Left hindlimb (tissue), 1 donor: ENCODE data around the gene PHF21B.
"Not testable (repeated sequence)": the region's sequence is repeated elsewhere in the genome, so short reads cannot be mapped to it uniquely, and the experiment has no call there.

ENCODE experiments used
- DNase-seq: peaks from one replicate; pipeline ENCODE4 v3.0.0-alpha.2; 2018

The PHF21B gene

DNA sequence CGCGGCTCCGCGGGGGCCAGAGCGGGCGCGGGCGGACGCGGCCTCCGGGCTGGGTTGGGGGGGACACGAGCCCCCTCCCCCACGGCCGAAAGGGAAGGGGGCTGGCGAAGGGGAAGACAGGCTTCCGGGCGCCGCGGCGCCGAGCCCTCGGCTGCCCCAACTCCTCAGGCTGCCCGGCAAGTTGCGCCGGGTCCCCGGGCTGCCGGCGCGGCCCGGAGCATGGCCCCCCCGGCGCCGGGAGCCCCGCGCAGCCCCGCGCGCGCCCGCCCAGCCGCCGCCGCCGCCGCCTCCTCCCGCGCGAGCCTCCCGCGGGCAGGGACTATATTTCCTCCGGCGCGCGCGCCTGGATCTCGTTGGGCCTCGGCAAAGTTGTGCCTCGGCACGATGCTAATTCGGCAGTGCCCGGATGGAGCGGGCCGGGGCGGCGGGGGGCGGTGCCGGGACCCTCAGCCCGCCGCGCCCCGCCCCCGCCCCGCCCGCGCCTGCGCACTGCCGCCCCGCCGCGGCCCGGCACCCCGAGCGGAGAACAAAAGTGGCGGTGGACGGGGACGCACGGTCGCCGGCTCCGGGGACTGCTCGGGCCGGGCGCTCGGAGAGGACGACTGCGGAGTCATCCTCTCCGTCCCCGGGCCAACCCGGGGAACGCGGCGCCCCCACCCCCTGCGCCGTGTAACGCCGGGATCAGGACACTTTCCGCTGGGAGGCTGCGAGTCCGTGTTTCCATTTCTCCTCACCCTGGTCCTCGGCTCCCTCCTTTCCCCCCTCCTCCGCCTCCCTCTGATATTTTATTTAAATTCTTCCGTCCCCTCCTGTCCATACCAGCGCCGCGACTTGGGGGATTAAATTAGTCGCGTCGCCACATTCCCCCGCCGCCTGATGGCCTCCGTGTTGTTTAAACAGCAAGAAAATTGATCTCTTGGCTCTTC lies at the start of gene PHF21B:
Gene PHF21B, minus strand, starts transcription at position 400 of the 926 bp plus-strand sequence. CDS start 456 bp downstream, outside the sequence.
- peak; percentile 80 for DNase-seq

DNA sequence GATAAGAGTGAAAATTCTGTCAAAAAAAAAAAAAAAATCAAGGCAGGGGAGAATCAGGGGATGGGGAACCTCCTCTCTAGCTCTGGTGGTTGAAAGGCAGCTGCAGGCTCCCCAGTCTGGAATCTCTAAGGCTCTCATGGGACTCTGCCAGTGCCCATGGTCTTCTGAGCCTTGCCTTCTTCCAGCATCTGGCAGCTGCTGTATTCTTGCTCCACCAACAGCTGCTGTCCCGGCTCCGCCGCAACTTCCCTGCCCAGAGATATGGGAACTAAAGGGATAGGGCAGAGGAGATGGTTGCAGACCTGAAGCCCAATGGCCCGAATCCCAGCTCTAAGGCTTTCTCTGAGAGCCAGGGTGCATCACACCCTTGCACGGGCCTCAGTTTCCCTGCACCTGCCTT lies 49.5 kb upstream of the PHF21B start:
- DNase-seq = no peak

DNA sequence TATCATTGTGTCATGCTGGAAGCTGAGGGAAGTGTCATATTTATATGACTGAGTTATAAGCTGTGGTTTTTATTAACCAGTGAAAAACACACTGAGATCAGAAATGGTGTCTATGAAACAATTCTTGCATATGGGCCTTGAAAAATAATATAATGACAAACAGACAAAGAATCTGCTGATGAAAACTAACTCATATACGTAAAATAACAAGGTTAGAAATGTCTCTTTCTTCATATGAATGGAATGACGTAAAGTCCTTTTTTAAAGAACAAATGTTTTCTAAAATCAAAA lies 48.8 kb upstream of the PHF21B start:
- no peak for DNase-seq

DNA sequence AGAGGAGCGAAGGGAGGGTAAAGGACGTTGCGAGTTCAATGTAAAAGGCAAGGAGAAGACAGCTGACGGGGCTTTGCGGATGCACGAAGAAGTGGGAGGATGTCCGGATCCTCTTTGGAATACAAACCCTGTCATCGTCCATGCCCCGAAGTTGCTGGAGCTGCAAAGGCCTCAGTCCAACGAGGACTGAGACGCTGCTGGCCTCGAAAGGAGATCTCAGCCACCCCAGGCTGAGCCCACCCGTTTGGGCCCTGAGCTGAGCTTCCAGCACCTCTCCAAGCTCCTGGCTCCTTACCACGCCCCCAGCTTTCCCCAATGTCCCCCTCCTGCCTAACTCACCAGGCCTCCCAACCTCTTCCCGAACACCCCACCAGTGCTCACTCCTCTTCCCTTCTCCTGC lies 46.1 kb upstream of the PHF21B start:
- DNase-seq = no peak

DNA sequence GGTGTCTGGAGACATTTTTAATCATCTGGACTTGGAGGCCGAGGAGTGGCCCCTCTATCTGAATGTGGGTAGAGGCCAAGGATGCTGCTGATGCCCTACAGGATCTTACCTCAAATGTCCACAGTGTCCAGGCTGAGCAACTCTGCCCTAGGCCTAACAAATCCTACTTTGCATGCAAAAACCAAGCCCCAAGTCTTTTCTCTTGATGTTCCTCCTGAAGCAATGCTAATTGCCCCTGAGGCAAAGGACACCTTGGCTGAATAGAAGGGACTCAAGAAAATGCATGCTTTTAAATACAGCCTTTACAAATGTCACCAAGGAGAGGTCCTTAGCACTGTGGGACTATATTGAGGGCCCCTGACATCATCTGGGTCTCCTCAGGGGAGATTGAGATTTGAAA lies 43.8 kb upstream of the PHF21B start:
- no peak for DNase-seq

DNA sequence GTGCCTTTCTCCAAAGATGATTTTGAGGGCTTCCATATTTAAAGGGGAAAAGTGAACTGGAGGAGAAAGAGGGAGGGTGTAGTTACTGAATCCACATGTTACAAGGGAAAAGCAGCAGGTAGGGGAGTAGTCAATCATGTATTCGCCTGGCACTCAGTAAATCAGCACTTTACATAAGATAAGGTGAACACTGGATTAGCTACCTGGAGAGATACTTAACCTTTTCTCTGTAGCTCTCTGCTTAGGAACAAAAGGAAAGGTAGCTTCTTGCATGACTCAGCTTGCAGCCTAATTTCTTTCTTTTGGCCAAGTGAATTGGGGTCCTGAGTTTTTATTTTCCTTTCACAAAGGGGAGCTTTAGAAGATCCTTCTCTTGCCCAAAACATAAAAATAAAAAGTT lies 43.3 kb upstream of the PHF21B start:
- no peak for DNase-seq

DNA sequence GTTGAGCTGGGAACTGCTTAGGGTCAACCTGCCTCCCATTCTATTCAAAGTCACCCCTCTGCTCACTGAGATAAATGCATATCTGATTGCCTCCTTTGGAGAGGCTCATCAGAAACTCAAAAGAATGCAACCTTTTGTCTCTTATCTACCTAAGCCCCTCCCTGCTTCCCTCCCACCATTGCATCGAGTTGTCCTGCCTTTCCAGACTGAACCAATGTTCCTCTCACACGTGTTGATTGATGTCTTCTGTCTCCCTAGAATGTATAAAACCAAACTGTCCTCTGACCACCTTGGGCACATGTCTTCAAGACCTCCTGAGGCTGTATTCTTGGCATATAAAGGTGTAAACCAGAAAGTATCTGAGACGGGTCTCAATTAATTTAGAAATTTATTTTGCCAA lies 42.9 kb upstream of the PHF21B start:
- not testable (repeated sequence) for DNase-seq

DNA sequence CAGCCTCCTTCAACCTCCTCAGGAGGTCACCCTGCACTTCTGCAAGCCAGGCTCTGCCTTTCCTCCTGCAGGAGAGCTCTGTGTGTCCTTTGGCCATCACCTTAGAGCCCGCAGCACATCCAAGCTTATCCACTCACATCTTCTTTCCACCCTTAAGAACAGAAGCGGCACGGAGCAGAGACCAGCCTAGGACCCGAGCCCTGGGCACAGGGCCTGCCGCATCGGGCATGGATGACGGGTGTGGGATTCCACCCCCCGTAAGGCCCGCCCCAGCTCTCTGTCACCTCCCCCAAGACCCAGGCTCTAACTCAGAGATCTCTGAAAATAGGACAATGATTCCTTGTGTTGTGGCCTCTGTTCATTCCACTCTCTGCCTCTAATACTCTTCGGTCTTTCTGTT lies 42.1 kb upstream of the PHF21B start:
- DNase-seq = no peak

DNA sequence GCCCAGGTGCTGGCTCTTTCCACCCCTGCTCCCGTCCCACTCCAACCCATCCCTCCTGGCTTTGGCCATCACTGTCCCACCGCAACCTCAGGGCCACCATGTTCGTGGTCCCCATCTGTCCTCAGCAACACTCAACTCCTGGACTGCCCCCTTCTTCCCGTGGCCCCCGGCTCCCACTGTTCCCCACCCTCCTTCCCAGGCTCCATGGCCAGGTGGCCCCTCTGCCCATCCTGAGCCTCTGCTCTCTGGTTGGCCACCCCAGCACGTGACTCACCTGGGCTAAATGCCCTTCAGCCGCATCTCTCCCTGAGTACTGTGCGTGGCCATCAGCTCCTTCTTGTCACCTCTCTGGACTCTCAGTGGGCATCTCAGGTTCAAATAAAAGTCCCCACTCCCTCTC lies 41.6 kb upstream of the PHF21B start:
- no peak for DNase-seq

DNA sequence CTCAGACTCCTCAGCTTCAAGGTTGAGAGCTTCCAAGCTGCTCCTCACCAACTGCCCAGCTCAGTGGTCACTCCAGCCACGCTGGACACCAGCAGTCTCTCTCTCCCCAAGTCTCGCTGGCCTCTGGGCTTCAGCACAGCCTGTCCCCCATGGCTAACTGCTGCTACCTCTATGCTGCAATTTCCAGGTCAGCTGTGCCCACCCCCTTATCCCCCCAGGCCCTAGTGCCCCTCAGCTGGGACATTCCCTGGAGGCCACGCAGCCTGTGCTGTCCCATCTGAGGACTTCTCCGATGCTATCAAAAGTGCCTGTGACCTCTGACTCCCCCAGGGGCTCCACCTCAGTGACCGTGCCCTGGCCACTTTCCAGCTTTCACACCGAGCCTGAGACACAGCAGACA lies 37.5 kb upstream of the PHF21B start:
- DNase-seq = no peak

DNA sequence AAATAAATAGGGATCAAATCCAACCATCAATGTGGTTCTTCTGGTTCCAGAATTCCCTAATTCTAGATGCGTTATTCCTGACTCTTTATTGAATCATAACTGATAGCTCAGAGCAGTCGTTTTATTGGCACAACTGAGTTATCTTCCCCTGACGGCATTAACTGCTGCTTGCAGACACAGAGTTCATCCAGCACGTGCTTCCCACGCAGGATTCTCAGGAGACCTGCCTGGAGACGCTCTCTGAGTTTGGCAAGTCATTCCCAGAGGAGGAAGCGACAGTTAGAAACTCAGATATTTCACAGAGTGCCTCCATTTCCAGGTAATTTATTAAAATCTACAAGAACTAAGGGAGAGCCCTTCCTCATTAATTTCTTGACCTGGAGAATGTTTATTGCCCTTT lies 35.4 kb upstream of the PHF21B start:
- no peak for DNase-seq

DNA sequence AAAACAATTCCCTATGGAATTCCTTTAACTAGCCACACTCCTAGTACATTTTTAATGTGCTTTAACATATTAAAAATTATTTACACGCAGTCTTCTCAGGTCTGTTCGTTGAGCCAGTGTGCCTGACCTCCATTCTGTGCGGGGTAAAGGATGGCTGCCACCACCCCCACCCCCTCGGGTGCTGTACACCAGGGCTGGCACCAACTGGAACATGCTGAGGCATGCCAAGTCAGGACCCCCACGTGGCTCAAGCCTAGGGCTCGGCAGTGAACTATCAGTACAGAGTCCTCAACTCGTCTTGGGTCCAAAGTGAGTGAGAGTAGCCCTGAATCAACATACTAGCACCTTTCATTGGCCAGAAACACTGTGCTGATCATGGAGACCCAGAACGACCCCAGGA lies 32.5 kb upstream of the PHF21B start:
- DNase-seq = no peak

DNA sequence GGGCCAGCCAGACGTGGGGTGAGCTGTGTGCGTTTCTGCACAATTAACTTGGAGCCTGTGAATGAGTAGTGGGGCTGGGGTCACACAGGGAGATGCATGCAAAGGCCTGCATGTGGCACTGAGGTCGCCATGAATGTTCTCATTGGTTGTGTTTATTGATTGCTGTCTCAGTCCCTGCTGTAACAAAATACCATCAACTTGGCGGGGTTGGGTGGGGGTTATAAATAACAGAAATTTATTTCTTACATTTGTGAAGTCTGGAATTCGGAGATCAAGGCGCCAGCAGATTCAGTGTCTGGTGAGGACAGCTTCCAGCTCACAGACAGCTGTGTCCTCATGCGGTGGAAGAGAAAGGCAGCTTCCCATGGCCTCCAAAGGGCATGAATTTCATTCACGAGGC lies 29.3 kb upstream of the PHF21B start:
- no peak for DNase-seq

DNA sequence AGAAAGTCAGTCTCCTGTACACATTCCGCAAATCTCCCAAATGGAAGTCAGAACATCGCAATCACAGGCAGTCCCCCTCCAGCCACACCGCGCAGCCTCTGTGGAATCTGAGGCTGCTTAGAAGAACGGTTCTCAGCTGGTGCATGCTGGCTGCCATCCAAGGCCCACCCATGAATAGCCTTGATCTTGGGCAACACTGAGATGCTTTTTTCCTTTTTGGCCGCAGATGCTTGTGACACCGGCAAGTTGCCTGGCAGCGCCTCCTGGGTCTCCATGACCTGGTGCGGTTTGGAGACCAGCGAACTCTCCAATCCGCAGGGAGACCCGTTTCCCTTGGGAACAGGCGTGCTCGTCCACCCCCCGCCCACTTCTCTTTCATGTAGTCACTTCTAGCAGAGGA lies 26.3 kb upstream of the PHF21B start:
- DNase-seq = no peak

DNA sequence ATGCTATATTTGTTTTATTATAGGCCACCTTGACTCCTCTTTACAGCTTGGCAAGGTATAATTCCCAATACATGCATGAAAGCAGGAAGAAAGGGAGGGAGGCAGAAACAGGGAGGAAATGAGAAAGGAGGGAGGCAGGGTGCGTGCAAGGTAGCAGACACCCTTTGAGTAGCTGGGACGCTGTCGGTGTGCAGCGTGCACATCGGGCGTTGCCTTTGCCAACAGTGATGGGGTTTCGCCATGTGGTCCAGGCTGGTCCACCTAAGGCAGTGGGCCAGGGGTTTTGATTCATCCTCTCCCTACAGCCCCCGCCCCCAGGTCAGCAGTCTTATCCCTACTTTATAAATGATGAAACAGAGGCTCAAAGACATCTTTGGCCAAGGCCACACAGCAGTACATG lies 25.0 kb upstream of the PHF21B start:
- DNase-seq = no peak

DNA sequence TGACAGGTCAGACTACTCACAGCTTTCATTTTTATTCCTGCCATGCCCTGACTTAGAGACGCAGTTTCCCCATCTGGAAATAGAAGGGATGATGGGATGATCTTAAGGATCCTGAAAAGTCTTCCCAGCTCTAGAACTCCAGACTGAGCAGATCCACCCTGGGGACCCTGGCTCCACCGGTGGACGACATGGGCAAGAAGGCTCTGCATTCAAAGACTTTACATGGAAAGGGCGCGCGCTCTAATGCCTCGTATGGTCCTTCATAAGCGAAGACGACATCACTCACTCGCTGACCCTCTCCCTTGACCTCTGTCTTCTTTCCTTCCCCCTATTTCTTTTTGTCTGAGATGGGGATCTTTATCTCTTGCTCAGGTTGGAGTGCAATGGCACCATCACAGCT lies 24.4 kb upstream of the PHF21B start:
- DNase-seq = no peak

DNA sequence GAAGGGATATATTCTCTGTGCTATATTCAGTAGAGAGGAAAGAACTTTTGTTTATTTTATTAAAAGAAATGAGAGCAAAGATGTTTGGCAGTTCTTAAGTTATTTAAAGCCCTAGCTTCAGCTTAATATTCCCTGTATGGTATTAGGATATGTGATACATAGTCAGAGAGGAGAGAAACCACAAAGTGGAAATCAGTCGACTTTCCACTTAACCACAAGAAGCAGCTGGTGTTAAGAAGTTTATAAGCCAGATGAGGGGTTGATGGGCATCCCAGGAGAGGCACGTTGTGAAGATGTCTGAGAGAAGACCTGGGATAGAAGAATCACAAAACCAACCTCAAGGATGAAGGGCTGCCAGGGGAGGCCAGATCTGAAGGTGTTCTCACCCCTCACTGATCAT lies 23.3 kb upstream of the PHF21B start:
- DNase-seq = no peak

DNA sequence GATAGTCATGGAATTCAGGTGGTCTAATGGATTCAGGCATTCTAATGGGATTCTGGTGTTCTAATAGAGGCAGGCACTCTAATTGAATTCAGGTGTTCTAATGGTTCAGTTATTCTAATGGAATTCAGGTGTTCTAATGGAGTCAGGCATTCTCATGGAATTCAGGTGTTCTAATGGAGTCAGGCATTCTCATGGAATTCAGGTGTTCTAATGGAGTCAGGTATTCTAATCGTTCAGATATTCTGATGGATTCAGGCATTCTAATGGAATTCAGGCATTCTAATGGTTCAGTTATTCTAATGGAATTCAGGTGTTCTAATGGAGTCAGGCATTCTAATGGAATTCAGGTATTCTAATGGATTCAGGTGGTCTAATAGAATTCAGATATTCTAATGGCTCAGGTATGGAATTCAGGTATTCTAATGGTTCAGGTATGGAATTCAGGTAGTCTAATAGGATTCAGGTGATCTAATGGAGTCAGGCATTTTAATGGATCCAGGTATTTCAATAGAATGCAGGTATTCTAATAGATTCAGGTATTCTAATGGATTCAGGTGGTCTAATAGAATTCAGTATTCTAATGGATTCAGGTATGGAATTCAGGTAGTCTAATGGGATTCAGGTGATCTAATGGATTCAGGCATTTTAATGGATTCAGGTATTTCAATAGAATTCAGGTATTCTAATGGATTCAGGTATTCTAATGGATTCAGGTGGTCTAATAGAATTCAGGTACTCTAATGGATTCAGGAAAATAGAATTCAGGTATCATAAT lies 22.0 kb upstream of the PHF21B start:
- DNase-seq = no peak

DNA sequence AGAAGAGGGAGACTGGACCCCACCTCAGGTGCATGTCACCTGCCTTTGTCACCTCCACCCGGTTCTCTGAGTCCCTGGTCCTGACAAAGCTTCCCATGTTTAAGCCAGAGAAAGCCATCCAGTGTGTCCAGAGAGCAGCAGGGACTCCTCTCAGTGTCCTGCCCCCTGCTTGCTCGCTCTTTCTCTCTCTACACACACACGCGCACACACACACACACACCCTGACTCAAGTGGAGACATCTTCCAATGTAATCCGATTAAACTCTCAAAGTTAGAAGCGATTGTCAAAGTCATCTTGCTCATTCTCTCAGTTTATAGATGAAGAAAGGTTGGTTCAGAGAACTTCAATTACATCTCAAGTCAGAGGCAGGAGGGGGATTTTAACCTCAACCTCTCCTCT lies 19.7 kb upstream of the PHF21B start:
- DNase-seq = no peak

DNA sequence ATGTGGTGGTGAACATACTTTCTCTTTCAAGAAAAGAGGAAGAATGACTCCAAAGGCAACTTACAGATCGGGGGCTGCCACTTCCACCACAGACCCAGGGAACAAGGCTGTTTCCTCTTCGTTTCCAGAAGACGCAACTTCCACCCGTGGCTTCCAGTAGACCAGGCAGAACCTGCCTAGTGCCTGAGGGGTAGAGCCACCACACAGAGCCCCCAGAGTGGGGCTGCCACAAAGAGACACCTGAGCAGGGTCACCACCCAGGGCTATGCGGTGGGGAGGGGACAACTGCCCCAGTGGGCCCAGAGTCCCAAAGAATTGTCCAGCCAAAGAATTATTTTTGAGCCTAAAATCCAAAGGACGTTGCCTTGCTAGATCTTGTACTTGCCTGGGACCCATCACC lies 16.7 kb upstream of the PHF21B start:
- DNase-seq = no peak

DNA sequence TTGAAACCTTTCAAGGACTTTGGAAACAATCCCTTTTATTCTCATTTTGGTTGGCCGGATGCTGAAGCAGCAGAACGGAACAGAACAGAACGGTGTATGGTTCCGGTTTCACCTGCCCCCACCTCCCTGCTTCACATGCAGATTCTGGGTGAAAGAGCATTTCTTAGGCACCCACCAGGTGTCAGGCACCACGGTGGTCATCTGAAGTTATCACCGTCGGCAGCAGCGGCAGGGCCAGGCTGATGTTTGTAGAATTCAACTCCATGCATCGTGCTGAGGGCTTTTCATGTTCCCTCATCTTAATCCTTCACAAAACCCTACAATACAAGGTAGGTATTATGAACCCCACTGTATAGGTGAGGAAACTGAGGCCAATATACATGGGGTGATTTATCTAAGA lies 13.6 kb upstream of the PHF21B start:
- no peak for DNase-seq

DNA sequence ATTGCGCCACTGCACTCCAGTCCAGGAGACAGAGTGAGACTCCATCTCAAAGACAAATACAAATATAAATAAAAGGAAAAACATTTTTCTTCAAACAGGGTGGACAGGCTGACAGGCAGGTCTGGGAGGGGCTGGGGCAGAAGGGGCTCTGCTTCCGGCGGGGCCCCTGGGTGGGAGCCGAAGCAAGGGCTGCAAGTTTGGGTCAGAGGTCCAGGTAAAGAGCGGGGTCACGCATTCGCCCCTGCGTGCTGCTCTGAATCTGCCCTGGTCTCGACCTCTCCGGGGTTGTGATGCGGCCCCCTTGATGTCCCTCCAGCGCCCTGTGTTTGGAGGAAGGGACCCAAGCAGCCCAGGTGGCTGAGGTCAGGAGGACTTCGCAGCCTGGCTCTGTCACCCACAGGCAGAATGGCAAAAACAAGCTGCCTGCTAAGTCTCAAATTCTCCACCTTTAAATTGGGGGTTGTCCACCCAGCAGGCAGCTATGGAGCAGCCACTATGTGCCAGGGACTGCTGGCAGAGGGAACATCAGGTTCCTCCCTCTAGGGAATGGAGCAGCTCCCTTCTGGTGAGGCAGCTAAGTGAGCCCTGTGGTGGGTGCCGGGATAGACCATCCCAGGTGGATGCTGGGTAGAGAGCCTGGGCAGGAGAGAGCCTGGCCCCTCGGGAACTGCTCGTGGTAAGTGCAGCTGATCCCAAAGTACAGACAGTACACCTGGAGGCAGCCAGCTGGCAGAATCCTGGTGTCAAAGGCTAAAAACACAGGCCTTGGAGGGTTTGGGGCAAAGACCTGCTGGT lies 10.3 kb upstream of the PHF21B start:
- DNase-seq = no peak

DNA sequence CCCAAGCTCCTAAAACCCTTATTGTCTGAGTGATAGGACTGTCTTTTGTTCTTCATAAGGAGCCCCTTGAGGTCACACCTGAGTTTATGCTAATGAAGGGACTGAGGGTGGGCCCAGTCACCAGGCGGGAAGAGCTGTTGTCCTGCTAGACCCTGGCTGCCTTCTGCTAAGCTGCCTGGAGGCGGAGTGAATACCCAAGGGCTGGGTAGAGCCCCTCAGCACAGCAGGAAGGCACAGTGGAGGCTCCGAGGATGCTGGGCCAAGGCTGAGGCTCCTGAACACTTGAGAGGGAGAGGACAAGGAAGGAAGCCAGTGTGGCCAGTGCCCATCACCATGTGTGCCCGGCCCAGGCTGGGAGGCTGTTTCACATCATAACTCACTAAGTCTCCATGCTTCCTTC lies 4.8 kb upstream of the PHF21B start:
- DNase-seq = no peak

DNA sequence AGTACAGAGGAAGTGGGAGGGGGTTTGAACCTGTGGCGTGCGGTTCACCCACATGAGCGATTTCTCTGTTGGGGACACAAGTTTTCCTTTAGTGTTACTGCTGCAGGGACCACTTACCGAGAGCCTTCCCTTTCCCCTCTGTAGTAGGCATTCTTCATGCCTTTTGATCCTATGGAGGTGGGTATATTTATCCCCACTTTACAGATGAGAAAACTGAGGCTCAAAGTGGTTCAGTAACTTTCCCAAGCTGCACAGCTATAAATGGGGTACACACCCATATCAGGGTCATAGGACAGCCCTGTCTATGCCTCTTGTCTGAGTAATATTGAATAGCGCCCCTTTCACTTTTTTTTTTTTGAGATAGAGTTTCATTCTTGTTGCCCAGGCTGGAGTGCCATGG lies 3.3 kb upstream of the PHF21B start:
- DNase-seq = no peak
